GM21360 (cell line): Measurements from ENCODE around the gene BMAL2.
A peak's percentile ranks its signal among the peaks of the same experiment; 100 is the strongest.

Source experiments
- ATAC-seq: cut with Tn5 transposase; IDR thresholded peaks from one replicate; pipeline ENCODE4 v1.9.1; 2021; ENCODE audit warnings: mild to moderate bottlenecking, moderate library complexity; ENCODE audit not compliant: unreplicated experiment

The BMAL2 gene, protein sequence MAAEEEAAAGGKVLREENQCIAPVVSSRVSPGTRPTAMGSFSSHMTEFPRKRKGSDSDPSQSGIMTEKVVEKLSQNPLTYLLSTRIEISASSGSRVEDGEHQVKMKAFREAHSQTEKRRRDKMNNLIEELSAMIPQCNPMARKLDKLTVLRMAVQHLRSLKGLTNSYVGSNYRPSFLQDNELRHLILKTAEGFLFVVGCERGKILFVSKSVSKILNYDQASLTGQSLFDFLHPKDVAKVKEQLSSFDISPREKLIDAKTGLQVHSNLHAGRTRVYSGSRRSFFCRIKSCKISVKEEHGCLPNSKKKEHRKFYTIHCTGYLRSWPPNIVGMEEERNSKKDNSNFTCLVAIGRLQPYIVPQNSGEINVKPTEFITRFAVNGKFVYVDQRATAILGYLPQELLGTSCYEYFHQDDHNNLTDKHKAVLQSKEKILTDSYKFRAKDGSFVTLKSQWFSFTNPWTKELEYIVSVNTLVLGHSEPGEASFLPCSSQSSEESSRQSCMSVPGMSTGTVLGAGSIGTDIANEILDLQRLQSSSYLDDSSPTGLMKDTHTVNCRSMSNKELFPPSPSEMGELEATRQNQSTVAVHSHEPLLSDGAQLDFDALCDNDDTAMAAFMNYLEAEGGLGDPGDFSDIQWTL

DNA sequence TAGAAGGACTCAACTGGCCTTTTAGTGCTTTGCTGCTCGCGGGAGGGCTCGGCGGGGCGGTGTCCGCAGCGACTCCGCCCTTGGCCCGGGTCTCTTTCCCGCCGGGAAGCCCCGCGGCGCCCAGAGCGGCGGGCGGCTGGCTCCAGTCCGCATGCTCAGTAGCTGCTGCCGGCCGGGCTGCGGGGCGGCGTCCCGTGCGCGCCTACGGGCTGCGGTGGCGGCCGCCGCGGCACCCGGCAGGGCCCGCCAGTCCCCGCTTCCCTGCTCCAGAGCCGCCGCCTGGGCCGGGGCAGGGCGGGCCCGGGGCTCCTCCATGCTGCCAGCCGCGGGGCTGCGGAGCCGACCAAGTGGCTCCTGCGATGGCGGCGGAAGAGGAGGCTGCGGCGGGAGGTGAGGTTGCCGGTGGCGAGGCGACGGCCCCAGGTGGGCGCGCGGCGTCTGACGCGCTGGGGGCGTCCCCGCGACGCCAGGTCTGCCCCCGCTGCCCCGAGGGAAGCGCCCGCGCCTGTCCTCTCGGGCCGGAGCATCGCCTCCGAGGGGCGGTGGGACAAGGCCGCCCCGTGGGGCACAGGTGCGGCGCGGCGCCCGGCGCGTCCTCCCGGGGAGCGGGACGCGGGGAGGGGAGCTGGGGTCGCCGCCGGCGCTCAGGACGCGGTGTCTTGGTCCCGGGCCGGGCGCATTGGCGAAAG lies at the start of gene BMAL2:
BMAL2 (plus strand) TSS at position 123 of the 689 bp plus-strand sequence; CDS start at position 360, 237 bp downstream.
- ATAC-seq: peak; percentile 33

DNA sequence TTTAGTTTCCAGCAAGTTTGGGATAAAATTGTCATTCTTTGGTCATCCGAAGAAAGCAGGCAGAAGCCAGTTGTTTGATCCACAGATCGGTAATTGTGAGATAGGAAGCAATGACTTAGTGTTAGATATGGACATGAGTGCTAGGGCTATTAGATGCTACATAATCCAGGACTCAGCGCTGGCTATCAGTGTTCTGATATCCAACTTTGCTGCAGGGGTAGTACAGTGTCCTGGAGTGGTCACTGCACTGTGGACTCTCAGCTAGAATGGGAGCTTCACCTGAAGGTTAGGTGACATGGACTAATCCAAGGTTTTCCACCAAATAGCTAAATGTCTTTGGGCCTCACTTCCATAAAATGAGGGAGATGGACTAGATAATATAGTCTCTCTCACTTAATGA lies 48.6 kb upstream of the BMAL2 start:
- no peak for ATAC-seq

GRCh38 chr12:27284751-27285150 lies 47.9 kb upstream of the BMAL2 start:
- ATAC-seq: peak; percentile 56

DNA sequence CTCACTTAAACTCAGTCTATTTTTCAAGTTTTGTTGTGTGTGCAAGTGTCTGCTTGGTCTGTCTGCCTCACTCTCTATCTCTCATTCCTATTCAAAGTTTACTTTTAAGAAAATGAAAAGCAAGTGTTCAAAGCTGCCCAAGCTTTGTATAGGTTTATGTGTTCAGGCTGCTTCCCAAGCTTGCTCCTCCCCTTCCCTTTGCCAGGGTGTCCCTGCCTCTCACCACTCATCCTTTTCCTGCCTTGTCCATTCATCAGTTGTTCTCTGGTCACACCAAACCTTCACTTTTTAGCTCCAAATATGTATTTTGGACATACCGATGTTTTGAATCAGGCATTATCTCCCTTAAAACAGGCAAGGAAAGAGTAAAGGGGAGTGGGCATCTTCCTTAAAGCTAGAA lies 47.2 kb upstream of the BMAL2 start:
- ATAC-seq: no peak

GRCh38 chr12:27289414-27289813 lies 43.2 kb upstream of the BMAL2 start:
- no peak for ATAC-seq

- no peak for ATAC-seq
These were observed 42.0 kb upstream of the BMAL2 start for GRCh38 chr12:27290501-27291168.

GRCh38 chr12:27291862-27292261 lies 40.8 kb upstream of the BMAL2 start:
- no peak for ATAC-seq

DNA sequence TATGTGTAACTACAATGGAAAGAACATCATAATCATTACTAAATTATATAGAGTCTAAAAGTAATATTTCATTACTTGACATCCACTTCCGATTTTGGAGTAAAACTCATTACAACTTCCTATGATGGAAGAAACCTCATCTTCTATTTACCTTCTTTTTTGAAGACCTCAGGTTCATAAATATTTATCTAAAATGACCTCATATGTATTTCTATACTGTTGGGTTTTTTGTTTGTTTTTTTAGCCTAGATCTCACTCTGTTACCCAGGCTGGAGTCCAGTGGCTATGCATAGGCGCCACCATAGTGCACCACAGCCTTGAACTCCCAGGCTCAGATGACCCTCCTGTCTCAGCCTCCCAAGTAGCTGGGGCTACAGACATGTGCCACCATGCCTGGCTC lies 39.9 kb upstream of the BMAL2 start:
- ATAC-seq: no peak

DNA sequence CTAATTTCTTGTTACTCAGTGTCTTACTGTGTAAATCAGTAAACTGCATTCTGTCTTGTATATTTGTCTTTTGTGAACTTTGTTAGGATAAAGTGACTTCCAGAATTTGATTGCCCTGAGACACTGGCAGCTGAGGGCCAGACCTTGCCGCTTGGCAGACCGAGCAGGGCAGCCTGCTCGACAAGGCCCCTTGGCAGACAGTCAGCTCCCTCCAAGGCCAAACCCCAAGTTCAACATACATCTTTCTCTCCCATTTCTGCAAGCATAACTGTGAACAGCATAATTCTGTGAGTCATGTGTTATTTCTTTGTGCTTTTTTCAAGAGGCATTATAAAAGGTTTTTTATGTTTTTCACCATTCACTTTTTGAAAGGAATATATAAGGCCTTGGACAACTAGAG lies 39.2 kb upstream of the BMAL2 start:
- ATAC-seq: no peak

DNA sequence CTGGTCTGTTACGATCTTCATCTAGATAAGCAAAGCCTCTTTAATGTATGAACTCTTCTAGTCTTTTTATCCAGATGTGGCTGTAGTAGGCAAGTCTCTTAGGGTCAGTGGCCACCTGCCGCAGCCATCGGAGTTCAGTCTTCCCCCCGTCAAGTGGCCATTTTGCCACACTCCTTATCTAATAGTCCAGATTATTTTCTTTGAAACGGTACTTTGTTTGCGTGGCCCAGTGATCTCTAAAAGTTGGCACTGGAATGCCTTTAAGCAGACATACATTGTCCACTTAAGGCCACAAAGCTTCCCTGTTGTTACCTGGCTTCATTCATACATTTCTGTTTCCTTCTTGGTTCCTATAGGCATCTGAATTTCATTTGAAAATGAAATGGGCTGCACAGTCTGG lies 36.0 kb upstream of the BMAL2 start:
- ATAC-seq: no peak

GRCh38 chr12:27297566-27297965 lies 35.1 kb upstream of the BMAL2 start:
- no peak for ATAC-seq

DNA sequence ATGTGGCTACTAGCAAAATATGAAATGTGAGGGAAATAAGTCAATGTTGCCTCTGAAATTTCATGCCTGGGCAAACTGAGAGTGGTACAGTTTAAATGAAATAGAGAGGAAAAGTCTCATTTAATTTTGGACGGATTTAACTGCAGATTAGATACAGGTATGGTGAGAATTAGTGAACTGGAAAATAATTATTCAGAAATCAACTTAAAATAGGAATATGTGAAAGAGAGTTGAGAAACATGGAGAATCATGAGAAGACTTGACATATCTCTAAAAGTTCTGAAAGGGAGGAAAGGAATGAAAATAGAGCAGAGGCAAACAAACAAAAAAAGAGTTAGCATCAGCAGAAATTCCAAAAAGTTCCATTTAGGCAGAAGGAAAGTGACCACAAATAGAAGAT lies 33.5 kb upstream of the BMAL2 start:
- no peak for ATAC-seq

DNA sequence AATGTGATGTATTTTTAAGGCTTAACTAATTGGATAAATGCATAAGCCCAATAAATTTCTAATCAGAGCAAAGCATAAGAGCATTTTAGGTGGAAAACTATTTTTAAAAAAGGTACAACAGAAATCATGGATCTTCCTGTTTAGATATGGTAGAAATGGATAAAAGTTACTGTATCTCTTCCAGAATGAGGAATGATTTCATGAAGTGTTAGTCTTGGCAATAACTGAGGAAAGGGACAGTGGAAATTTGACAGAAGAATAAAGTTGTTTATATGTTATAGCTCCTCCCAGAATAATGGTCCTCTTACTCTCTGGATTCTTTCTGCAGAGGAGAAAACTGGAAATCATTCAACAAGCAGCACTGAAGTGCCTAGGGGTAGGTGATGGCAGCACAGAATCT lies 32.4 kb upstream of the BMAL2 start:
- ATAC-seq: no peak

- ATAC-seq: no peak
These were observed 29.2 kb upstream of the BMAL2 start for GRCh38 chr12:27303139-27304111.

DNA sequence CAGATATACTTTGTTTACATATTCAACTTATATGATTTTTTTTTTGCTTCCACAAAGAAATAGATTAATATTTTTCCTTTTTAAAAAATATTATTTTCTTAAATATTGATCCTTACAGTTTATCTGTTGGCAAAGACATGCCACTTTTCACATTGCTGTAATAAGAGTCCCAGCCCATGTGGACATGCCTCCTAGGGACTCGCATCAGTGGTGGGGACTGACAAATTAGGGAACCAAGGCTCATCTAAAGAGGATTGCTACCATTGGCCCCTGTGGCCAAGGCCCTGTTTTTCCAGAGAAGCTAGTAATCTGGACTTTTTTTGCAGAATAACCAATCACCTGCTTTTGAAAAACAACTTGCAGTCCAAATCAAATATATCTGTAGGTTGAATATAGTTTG lies 27.8 kb upstream of the BMAL2 start:
- no peak for ATAC-seq

DNA sequence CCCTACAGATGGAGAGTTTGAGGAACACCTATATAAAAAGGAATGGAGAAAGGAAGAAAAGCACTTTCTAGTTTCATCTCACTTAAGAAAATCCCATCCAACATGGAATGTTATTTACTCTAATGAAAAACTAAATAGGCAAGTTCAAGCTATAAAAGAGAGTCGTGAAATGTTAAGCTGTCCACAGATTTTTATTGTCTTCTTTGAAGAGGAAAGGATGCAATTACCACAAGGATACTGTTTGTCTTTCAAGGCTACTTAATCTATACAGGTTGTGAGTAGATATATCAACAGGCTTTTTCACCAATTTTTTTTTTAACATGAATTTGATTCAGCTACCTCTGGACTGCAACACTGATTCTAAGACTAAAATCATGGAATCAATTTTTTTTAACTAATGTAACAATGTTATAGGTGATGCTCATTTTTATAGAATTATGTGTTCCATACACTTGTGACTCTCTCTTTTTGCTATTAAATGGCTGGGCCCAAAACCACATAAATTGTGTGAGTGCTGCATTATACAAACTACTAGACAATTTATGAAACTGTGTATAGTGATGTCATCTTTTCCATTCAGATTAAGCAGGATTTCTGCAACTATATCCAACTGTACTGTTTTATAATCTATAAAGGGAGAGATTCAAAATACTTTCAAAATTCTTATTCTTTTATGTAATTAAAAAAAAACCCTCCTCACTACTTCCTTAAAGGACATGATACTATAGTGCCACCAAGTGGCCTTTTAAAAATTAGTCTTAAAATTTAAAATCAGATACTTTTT lies 26.8 kb upstream of the BMAL2 start:
- no peak for ATAC-seq

GRCh38 chr12:27309293-27309994 lies 23.2 kb upstream of the BMAL2 start:
- no peak for ATAC-seq

GRCh38 chr12:27309995-27310315 lies 22.7 kb upstream of the BMAL2 start:
- no peak for ATAC-seq

DNA sequence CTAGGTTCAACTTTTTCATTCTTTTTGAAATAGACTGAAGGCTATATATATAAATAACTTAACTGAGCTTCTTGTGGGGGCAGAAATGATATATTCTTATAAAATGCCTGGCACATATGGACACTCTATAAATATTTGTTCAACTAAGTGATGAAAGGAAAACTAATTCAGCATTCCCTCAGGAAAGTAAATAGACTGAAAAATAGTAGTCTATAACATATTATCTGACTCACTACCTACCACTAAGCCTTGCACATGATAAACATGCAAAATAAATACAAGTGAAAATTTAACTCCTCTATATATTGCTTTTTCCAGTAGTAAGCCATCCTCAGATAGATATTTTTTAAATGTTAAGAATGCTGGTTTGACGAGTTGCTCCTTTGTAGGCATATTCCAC lies 15.7 kb upstream of the BMAL2 start:
- ATAC-seq: no peak
